ENCODE data around the gene GRIK4. TPM values are rescaled to one million over a fixed set of nuclear protein-coding genes. Genes with fewer than 3 reads are reported as not detected.

GRIK4 gene
- polyA plus RNA-seq, 1 of the 3 experiments (the other 2 are of a cell fraction), result 0.03 TPM

DNA sequence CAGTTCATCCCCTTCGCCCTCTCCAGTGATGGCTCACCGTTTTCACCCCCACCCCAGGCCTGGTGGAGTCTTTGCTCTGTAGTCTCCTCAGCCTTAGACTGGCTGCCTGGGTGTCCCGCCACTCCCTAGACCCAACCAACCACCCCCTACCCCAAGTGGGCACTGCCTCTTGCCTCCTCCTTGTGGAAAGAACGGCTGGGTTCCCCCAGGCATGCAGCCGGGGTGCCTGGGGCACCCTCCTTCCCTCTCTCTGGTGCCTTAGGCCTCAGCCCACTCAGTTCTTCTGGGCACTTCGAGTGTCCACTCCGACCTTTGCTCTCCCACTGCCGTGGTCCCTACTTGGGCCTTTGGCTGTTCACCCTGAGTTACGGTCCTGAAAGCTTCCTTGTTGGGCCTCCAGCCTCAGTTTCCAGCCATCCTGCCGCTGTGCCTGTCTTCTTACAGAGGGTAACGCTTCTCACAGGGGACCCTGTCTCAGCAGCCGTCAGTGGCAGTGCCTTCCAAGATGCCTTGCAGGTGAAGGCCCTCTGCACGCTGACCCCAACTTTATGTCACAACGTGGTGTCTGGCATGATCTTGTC, 3.1 kb downstream of the GRIK4 start:
- no peak overlapping the region for H3K4me3 ChIP-seq (ENCODE audit: low read depth in 2 of 2, low read length in 1 of 2)
- no peak overlapping the region for H3K27ac ChIP-seq (ENCODE audit: low read depth in 2 of 2, low read length in 1 of 2)
- H3K36me3 ChIP-seq (replicated peaks in 1 of 2; ENCODE audit: control insufficient read depth in 1 of 2, insufficient read depth in 2 of 2, low read length in 1 of 2), result no peaks in the 10 kb centered on the region
- H3K4me1 ChIP-seq (ENCODE audit: control insufficient read depth in 1 of 2, insufficient read depth in 2 of 2, low read depth in 1 of 2, low read length in 1 of 2), result peaks cover 0 to 37% of the 10 kb centered on the region in 2 experiments; a peak in 1 of 4 replicates
- no peaks in the 10 kb centered on the region for H3K9me3 ChIP-seq
- TF ChIP-seq TCF12 (IDR thresholded peaks at IDR 0.05) (no peak), RXRA (IDR thresholded peaks at IDR 0.05; ENCODE audit: borderline replicate concordance, low read depth) (no peak), POLR2AphosphoS5 (IDR thresholded peaks at IDR 0.05; ENCODE audit: low read depth, low read length) (no peak), EZH2phosphoT487 (IDR thresholded peaks at IDR 0.05; ENCODE audit: borderline replicate concordance, low read depth) (no peak), GABPA (IDR thresholded peaks at IDR 0.05; ENCODE audit: low read depth) (no peak), SIN3A (IDR thresholded peaks at IDR 0.05; ENCODE audit: borderline replicate concordance, low read depth, low read length) (no peak), MXI1 (IDR thresholded peaks at IDR 0.05; ENCODE audit: low read depth, low read length) (no peak), FOXM1 (IDR thresholded peaks at IDR 0.05; ENCODE audit: low read depth) (no peak), GATA2 (CRISPR knock-in tag; IDR thresholded peaks at IDR 0.05) (no peak), JUND (IDR thresholded peaks at IDR 0.05) (no peak), TAF1 (IDR thresholded peaks at IDR 0.05; ENCODE audit: borderline replicate concordance, low read depth, low read length) (no peak), ELF1 (IDR thresholded peaks at IDR 0.05) (no peak), NFIC (IDR thresholded peaks at IDR 0.05; ENCODE audit: borderline replicate concordance) (no peak)
- TF ChIP-seq, protein P1, sequence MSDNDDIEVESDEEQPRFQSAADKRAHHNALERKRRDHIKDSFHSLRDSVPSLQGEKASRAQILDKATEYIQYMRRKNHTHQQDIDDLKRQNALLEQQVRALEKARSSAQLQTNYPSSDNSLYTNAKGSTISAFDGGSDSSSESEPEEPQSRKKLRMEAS (IDR thresholded peaks at IDR 0.05; ENCODE audit: low read depth), result no peak
- TF ChIP-seq, protein P2, sequence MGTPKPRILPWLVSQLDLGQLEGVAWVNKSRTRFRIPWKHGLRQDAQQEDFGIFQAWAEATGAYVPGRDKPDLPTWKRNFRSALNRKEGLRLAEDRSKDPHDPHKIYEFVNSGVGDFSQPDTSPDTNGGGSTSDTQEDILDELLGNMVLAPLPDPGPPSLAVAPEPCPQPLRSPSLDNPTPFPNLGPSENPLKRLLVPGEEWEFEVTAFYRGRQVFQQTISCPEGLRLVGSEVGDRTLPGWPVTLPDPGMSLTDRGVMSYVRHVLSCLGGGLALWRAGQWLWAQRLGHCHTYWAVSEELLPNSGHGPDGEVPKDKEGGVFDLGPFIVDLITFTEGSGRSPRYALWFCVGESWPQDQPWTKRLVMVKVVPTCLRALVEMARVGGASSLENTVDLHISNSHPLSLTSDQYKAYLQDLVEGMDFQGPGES (IDR thresholded peaks at IDR 0.05; ENCODE audit: low read depth, low read length), result no peak
- TF ChIP-seq, protein P3, sequence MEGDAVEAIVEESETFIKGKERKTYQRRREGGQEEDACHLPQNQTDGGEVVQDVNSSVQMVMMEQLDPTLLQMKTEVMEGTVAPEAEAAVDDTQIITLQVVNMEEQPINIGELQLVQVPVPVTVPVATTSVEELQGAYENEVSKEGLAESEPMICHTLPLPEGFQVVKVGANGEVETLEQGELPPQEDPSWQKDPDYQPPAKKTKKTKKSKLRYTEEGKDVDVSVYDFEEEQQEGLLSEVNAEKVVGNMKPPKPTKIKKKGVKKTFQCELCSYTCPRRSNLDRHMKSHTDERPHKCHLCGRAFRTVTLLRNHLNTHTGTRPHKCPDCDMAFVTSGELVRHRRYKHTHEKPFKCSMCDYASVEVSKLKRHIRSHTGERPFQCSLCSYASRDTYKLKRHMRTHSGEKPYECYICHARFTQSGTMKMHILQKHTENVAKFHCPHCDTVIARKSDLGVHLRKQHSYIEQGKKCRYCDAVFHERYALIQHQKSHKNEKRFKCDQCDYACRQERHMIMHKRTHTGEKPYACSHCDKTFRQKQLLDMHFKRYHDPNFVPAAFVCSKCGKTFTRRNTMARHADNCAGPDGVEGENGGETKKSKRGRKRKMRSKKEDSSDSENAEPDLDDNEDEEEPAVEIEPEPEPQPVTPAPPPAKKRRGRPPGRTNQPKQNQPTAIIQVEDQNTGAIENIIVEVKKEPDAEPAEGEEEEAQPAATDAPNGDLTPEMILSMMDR (IDR thresholded peaks at IDR 0.05), result no peak
- TF ChIP-seq, protein P4, sequence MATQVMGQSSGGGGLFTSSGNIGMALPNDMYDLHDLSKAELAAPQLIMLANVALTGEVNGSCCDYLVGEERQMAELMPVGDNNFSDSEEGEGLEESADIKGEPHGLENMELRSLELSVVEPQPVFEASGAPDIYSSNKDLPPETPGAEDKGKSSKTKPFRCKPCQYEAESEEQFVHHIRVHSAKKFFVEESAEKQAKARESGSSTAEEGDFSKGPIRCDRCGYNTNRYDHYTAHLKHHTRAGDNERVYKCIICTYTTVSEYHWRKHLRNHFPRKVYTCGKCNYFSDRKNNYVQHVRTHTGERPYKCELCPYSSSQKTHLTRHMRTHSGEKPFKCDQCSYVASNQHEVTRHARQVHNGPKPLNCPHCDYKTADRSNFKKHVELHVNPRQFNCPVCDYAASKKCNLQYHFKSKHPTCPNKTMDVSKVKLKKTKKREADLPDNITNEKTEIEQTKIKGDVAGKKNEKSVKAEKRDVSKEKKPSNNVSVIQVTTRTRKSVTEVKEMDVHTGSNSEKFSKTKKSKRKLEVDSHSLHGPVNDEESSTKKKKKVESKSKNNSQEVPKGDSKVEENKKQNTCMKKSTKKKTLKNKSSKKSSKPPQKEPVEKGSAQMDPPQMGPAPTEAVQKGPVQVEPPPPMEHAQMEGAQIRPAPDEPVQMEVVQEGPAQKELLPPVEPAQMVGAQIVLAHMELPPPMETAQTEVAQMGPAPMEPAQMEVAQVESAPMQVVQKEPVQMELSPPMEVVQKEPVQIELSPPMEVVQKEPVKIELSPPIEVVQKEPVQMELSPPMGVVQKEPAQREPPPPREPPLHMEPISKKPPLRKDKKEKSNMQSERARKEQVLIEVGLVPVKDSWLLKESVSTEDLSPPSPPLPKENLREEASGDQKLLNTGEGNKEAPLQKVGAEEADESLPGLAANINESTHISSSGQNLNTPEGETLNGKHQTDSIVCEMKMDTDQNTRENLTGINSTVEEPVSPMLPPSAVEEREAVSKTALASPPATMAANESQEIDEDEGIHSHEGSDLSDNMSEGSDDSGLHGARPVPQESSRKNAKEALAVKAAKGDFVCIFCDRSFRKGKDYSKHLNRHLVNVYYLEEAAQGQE (IDR thresholded peaks at IDR 0.05; ENCODE audit: low read depth, low read length), result no peak
- TF ChIP-seq, protein P5, sequence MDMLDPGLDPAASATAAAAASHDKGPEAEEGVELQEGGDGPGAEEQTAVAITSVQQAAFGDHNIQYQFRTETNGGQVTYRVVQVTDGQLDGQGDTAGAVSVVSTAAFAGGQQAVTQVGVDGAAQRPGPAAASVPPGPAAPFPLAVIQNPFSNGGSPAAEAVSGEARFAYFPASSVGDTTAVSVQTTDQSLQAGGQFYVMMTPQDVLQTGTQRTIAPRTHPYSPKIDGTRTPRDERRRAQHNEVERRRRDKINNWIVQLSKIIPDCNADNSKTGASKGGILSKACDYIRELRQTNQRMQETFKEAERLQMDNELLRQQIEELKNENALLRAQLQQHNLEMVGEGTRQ (IDR thresholded peaks at IDR 0.05; ENCODE audit: borderline replicate concordance, low read depth, low read length), result no peak
- H3K27me3 ChIP-seq (ENCODE audit: insufficient read depth), result peaks cover 18% of the 10 kb centered on the region; the same call in 1 of the 2 replicates
- no peaks in the 10 kb centered on the region for H3K9me2 ChIP-seq
- ChIA-PET POLR2A (no interaction called here), CTCF (interaction anchor here (1.0 to 8.8 kb wide), 6 partner anchors 10 to 437 kb away, joined by 3 to 168 read pairs (median 57); no protein-coding TSS in a partner anchor)
- H3K79me2 ChIP-seq (ENCODE audit: insufficient read depth), result no peaks in the 10 kb centered on the region
- H3K4me2 ChIP-seq, result no peak overlapping the region
- no peak for DNase-seq
- no peak overlapping the region for H3K9ac ChIP-seq
- WGBS (ENCODE audit: low lambda C conversion rate), result 79% methylated on average over 11 of the region's 14 CpGs
- H3F3A ChIP-seq (replicated peaks; ENCODE audit: insufficient read depth), result no peaks in the 10 kb centered on the region
- H2AFZ ChIP-seq (ENCODE audit: low read depth), result no peak overlapping the region
- no peaks in the 10 kb centered on the region for H4K20me1 ChIP-seq (ENCODE audit: insufficient read depth)

All from SK-N-SH (cell line).